ENCODE results near the gene EPB41L5. TPM values are rescaled to one million over a fixed set of nuclear protein-coding genes. Genes with fewer than 3 reads are reported as not detected.

Gene EPB41L5
- 6.1 and 10.7 TPM in 2 replicates for total RNA-seq (ENCODE audit: low replicate concordance)

GRCh38 chr2:120012771-120013596 lies at the start of gene EPB41L5:
Gene EPB41L5, plus strand, starts transcription at chr2:120013077. Its CDS starts 6,008 bp downstream, at chr2:120019085.

GRCh38 chr2:120223034-120223912 lies 210.4 kb downstream of the EPB41L5 start, which contains the start of gene TMEM185B:
Gene TMEM185B, minus strand, starts transcription at chr2:120223400. Its CDS starts 424 bp downstream, at chr2:120222976.

Other genes with a start within 250 kb of the EPB41L5 start
- 18.3 and 19.8 TPM in 2 replicates for gene TMEM185B, start 210.3 kb downstream of the EPB41L5 start, total RNA-seq (ENCODE audit: low replicate concordance)
- 57.9 and 75.2 TPM in 2 replicates for gene RALB, start 239.8 kb downstream of the EPB41L5 start, total RNA-seq (ENCODE audit: low replicate concordance)